Right lobe of liver (tissue), 6 donors: Measurements from ENCODE around the gene POLR2F. TPM values are rescaled to one million over a fixed set of nuclear protein-coding genes. Genes with fewer than 3 reads are reported as not detected.
A peak's percentile ranks its signal among the peaks of the same experiment; 100 is the strongest.

Source experiments
- ATAC-seq, 4 donors: fragments of 200-7000 bp; cut with Tn5 transposase; one replicate each; pipeline ENCODE4 v1.9.1; 2020; ENCODE audit warnings: mild to moderate bottlenecking in 4 of 4, moderate library complexity in 4 of 4
- DNase-seq, 3 donors: peaks; one replicate each; pipeline ENCODE4 v3.0.0-alpha.2; 2020
- H3K27ac ChIP-seq, 3 donors: fragments of 200-600 bp; one replicate each; pipeline ENCODE4 v1.8.0; 2022
- H3K27me3 ChIP-seq, 2 donors: fragments of 200-600 bp; one replicate each; pipeline ENCODE4 v1.8.0; 2022
- H3K36me3 ChIP-seq, 4 donors: fragments of 200-600 bp; sonication (generic) in 1 of 4; one replicate each; pipeline versions ENCODE4 v1.5.1 to v1.8.0; 2017 to 2022; ENCODE audit warnings: control low read depth in 1 of 4
- H3K4me1 ChIP-seq, 4 donors: fragments of 200-600 bp; sonication (generic) in 1 of 4; one replicate each; pipeline versions ENCODE4 v1.5.1 to v1.8.0; 2017 to 2022; ENCODE audit warnings: control low read depth in 1 of 4
- H3K4me3 ChIP-seq, 3 donors: fragments of 200-600 bp; one replicate each; pipeline ENCODE4 v1.8.0; 2022
- H3K9me3 ChIP-seq, 4 donors: fragments of 200-600 bp; sonication (generic) in 1 of 4; one replicate each; pipeline versions ENCODE4 v1.5.1 to v1.8.0; 2017 to 2022; ENCODE audit warnings: control low read depth in 1 of 4
- CTCF ChIP-seq, 4 donors: fragments of 200-600 bp in 3 of 4; fragments of 450-650 bp in 1 of 4; IDR thresholded peaks; one replicate each; pipeline versions ENCODE4 v1.5.1 to v1.8.0; 2016 to 2022; ENCODE audit warnings: antibody characterized with exemption in 4 of 4, mild to moderate bottlenecking in 2 of 4
- POLR2A ChIP-seq: fragments of 450-650 bp; IDR thresholded peaks from one replicate; pipeline ENCODE4 v1.6.1; 2017; ENCODE audit warnings: antibody characterized with exemption, mild to moderate bottlenecking
- WGBS: methylation state at CpG from one replicate; pipeline ENCODE4 v1.1.6; 2018; ENCODE audit warnings: low coverage, low lambda C conversion rate; ENCODE audit not compliant: insufficient coverage; ENCODE audit errors: missing lambda C conversion rate; 5-methylcytosine and 5-hydroxymethylcytosine counted together
- intact Hi-C, 2 donors: fragments of 100-400 bp; cut with DNase I; formaldehyde crosslinking; loops; one replicate each; pipeline versions ENCODE4 v1.11.2 to v1.14.1; 2022
- total RNA-seq, 6 experiments: library from RNA; depleted of rRNA in 2 of 6; stranded (reverse); fragments of >200 nt in 2 of 6; fragmentation: NEBNext Ultra II Directional in 3 of 6; extraction: Animal tissue kit (Norgen Biotek cat#: 25700) in 3 of 6; gene quantifications; one replicate each; pipeline versions ENCODE4 v1.1.0 to v1.2.4, GENCODE V29; 2016 to 2023
- donor health status: DM: no; HTN: yes; CAD: no.
- donor health status: DM: no; HTN: no; CAD: no.
- donor health status: DM: no; HTN: no; CAD: no.
- donor health status: DM: no; HTN: yes; CAD: no.
- donor health status: DM: no; HTN: yes; CAD: no.

The POLR2F gene
- total RNA-seq, 6 experiments from 2014 or later = 42.4 to 60.5 (median 56.3) TPM

- H3K36me3 ChIP-seq = peaks cover 0 to 24% (median 0%) of the 10 kb centered on the region in 4 donors
- 100% methylated on average over 1 of the region's 4 CpGs for WGBS
Observed at GRCh38 chr22:37917874-37918548, 35.5 kb upstream of the POLR2F start.

GRCh38 chr22:37918580-37919270 lies 34.8 kb upstream of the POLR2F start:
- intact Hi-C loops = no loop called here
- no peaks in the 10 kb centered on the region for H3K27me3 ChIP-seq
- H3K27ac ChIP-seq = no peak overlapping the region
- no peak for TF ChIP-seq POLR2A
- no peak for TF ChIP-seq CTCF (IDR thresholded peaks at IDR 0.05)
- no peaks in the 10 kb centered on the region for H3K4me1 ChIP-seq
- 76% methylated on average over 3 of the region's 25 CpGs for WGBS
- no peak overlapping the region for H3K4me3 ChIP-seq
- DNase-seq = no peak
- peaks cover 0 to 24% (median 0%) of the 10 kb centered on the region in 4 donors for H3K36me3 ChIP-seq
- peak in 2 of 4 donors; percentile 7 to 23 for ATAC-seq
- H3K9me3 ChIP-seq = no peaks in the 10 kb centered on the region

More at GRCh38 chr22:37917874-37918548, 35.5 kb upstream of the POLR2F start:
- no peak for TF ChIP-seq CTCF (IDR thresholded peaks at IDR 0.05)
- TF ChIP-seq POLR2A = no peak
- intact Hi-C loops = no loop called here
- no peak overlapping the region for H3K27ac ChIP-seq
- no peaks in the 10 kb centered on the region for H3K9me3 ChIP-seq
- no peak for ATAC-seq
- no peak for DNase-seq
- H3K4me3 ChIP-seq = no peak overlapping the region
- H3K27me3 ChIP-seq = no peaks in the 10 kb centered on the region
- H3K4me1 ChIP-seq = no peaks in the 10 kb centered on the region

- TF ChIP-seq POLR2A (no peak), CTCF (IDR thresholded peaks at IDR 0.05) (no peak)
- Histone ChIP-seq H3K27me3 (no peaks in the 10 kb centered on the region), H3K36me3 (peaks cover 0 to 21% (median 0%) of the 10 kb centered on the region in 4 donors), H3K4me3 (no peak overlapping the region), H3K4me1 (no peaks in the 10 kb centered on the region), H3K9me3 (no peaks in the 10 kb centered on the region), H3K27ac (no peak overlapping the region)
- DNase-seq (no peak), ATAC-seq (no peak)
- WGBS = 33% methylated on average over 5 of the region's 5 CpGs
- intact Hi-C loops = no loop called here
Observed at GRCh38 chr22:37920126-37920525, 33.4 kb upstream of the POLR2F start.

GRCh38 chr22:37922191-37922590 lies 31.3 kb upstream of the POLR2F start:
- Histone ChIP-seq H3K36me3 (peaks cover 0 to 27% (median 3%) of the 10 kb centered on the region in 4 donors), H3K27ac (no peak overlapping the region), H3K27me3 (no peaks in the 10 kb centered on the region), H3K4me1 (no peaks in the 10 kb centered on the region), H3K4me3 (no peak overlapping the region), H3K9me3 (no peaks in the 10 kb centered on the region)
- TF ChIP-seq POLR2A (no peak), CTCF (IDR thresholded peaks at IDR 0.05) (no peak)
- ATAC-seq (peak in 1 of 4 donors; percentile 15), DNase-seq (no peak)
- WGBS = no CpG with 5 or more reads among the region's 11 CpGs
- intact Hi-C loops = no loop called here
